Effector memory CD8-positive, alpha-beta T cell (primary cell): ENCODE data around the gene MUC3A.
"Not testable (repeated sequence)": the region's sequence is repeated elsewhere in the genome, so short reads cannot be mapped to it uniquely, and the experiment has no call there.

Experiments
- ATAC-seq: fragments of 150-1000 bp; cut with Tn5 transposase; replicated peaks from 2 replicates; pipeline ENCODE4 v1.10.0; 2021; ENCODE audit warnings: mild to moderate bottlenecking, moderate library complexity
- DNase-seq, 3 experiments: peaks; one replicate each; pipeline ENCODE4 v3.0.0; 2021
- H3K27ac Mint-ChIP-seq, 2 donors: one replicate each; pipeline ENCODE4 v1.8.0; 2022; ENCODE audit warnings: mild to moderate bottlenecking in 2 of 2, mixed read lengths in 2 of 2, moderate library complexity in 2 of 2
- H3K27me3 Mint-ChIP-seq, 2 donors: one replicate each; pipeline ENCODE4 v1.8.0; 2022; ENCODE audit warnings: mixed read lengths in 2 of 2
- H3K36me3 Mint-ChIP-seq: one replicate; pipeline ENCODE4 v1.8.0; 2022; ENCODE audit warnings: mild to moderate bottlenecking, moderate library complexity, mixed read lengths; ENCODE audit not compliant: insufficient read depth
- H3K4me1 Mint-ChIP-seq, 2 donors: one replicate each; pipeline ENCODE4 v1.8.0; 2022; ENCODE audit warnings: low read depth in 2 of 2, mixed read lengths in 2 of 2
- H3K4me3 Mint-ChIP-seq, 2 donors: one replicate each; pipeline ENCODE4 v1.8.0; 2022; ENCODE audit warnings: mild to moderate bottlenecking in 2 of 2, mixed read lengths in 2 of 2, moderate library complexity in 2 of 2
- H3K9me3 Mint-ChIP-seq, 2 donors: one replicate each; pipeline ENCODE4 v1.8.0; 2022; ENCODE audit warnings: mixed read lengths in 2 of 2

MUC3A gene

DNA sequence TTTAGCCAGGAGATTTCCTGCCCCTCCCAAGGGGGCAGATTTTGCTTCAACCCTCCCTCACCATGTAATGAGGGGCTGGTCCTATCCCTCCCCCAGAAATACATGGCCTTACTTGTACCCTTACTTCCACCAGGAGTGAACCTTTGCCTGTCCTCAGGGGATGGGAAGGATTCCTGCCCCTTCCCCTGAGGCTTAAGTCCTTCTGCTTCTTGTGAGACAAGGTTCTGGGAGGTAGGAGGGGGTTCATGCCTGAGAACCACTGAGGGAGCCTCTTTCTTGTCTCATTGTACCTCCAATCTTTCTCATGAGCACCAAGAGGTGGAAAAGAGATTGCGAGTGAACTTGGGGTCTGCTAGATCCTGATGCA lies 19.5 kb upstream of the MUC3A start:
- no peaks in the 10 kb centered on the region for H3K36me3 Mint-ChIP-seq
- no peak for ATAC-seq
- no peak overlapping the region for H3K27ac Mint-ChIP-seq
- peaks cover 17 to 26% of the 10 kb centered on the region in 2 donors for H3K27me3 Mint-ChIP-seq
- no peak for DNase-seq
- peaks cover 0 to 4% of the 10 kb centered on the region in 2 donors for H3K4me1 Mint-ChIP-seq
- no peak overlapping the region for H3K4me3 Mint-ChIP-seq
- H3K9me3 Mint-ChIP-seq, result no peaks in the 10 kb centered on the region

DNA sequence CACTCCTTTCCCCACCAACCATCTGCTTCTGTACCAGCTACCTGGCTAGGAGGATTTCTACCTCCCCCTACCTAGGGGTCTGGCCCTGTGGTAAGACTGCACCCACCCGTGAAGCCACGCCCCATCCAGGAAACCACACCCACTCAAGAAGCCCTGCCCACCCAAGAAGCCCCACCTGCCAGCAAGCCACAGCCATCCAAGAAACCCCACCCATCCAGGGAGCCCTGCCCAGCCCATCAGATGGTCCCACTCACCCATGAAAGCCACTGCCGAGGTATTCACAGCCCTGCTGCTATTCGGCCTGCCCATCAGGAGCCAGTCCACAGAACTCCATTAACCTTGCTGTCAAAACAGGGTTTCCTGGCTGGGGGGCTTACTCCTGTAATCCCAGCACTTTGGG lies 15.6 kb upstream of the MUC3A start:
- Mint-ChIP-seq H3K4me3 (no peak overlapping the region), H3K36me3 (no peaks in the 10 kb centered on the region), H3K9me3 (no peaks in the 10 kb centered on the region), H3K27ac (no peak overlapping the region), H3K4me1 (peaks cover 0 to 4% of the 10 kb centered on the region in 2 donors), H3K27me3 (peaks cover 32 to 34% of the 10 kb centered on the region in 2 donors)
- DNase-seq, result no peak
- ATAC-seq, result no peak

DNA sequence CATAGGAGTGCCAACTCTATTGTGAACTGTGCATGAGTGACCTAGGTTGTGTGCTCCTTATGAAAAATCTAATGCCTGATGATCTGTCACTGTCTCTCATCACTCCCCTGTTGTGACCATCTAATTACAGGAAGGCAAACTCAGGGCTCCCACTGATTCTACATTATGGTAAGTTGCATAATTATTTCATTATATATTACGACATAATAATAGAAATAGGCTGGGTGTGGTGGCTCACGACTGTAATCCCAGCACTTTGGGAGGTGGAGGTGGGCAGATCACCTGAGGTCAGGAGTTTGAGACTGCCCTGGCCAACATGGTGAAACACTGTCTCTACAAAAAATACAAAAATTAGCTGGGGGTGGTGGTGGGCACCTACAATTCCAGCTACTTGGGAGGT lies 14.0 kb upstream of the MUC3A start:
- not testable (repeated sequence) for H3K36me3 Mint-ChIP-seq, ATAC-seq, H3K9me3 Mint-ChIP-seq, DNase-seq, H3K4me3 Mint-ChIP-seq, H3K27ac Mint-ChIP-seq, H3K4me1 Mint-ChIP-seq
- H3K27me3 Mint-ChIP-seq, result peaks cover 32 to 39% of the 10 kb centered on the region in 2 donors

DNA sequence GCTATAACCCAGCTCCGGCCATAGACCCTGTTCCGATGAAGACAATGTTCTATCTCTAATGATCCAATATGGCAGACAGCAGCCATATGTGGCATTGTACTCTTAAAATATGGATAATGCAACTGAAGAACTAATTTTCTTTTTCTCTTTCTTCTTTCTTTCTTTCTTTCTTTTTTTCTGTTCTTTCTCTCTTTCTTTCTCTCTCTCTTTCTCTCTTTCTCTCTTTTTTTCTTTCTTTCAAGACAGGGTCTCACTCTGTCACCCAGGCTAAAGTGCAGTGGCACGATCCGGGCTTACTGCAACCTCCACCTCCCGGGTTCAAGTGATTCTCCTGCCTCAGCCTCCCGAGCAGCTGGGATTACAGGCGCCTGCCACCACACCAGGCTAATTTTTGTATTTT lies 13.2 kb upstream of the MUC3A start:
- H3K4me1 Mint-ChIP-seq, H3K27ac Mint-ChIP-seq, H3K36me3 Mint-ChIP-seq, ATAC-seq, DNase-seq, H3K9me3 Mint-ChIP-seq, H3K4me3 Mint-ChIP-seq: not testable (repeated sequence)
- peaks cover 28 to 38% of the 10 kb centered on the region in 2 donors for H3K27me3 Mint-ChIP-seq

DNA sequence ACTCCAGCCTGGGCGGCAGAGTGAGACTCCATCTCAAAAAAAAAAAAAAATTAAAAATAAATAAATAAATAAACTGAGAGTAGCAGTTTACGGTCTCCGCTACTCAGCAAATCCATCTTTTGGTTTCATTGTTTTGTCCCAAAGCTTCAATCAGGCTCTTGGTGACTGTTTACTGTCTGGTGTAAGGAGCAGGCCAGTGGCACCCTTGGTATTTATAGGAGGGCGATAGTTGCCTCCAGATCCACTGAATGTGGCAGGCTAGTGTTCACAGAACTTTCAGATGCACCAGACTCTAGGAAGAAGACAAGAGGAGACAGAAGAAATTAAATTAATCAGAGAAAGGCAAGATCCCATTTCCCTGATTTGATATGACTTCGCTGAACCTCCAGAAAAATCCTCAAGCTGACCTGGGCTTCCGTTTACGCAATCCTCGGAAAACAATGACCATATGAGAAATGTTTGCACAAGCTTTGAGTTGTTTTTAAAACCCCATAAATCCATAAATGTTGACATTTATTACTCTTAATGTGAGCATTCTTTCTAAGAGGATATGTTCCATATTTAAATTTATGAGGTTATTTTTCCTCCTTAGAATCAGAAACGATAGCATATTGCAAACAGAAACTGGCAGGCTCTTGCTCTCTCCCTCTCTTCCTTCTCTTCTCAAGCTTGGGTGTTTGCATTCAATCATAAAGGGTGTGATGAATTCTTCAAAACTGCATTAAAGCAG lies 7.1 kb upstream of the MUC3A start:
- Mint-ChIP-seq H3K27me3 (peaks cover 43 to 51% of the 10 kb centered on the region in 2 donors), H3K9me3 (peaks cover 0 to 1% of the 10 kb centered on the region in 2 donors), H3K4me3 (no peak overlapping the region), H3K27ac (no peak overlapping the region), H3K36me3 (no peaks in the 10 kb centered on the region), H3K4me1 (no peaks in the 10 kb centered on the region)
- ATAC-seq (no peak), DNase-seq (no peak)

DNA sequence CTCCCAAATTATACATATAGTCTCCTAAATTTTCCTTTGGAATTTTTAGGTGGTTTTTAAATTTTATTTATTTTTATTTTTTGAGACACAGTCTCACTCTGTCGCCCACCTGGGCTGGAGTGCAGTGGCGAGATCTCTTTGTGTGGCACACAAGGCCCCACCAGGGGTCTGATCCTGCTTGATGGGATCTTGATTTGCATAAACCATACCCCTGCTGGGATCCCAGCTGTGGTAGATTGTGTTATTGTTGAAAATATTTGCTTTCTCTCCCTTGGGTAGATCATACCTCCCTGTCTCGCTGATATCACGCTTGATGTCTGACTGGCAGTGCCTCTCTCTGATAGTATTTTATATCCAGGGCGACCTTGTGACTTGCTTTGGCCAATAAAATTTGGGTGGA lies 5.6 kb upstream of the MUC3A start:
- DNase-seq (no peak), ATAC-seq (no peak)
- Mint-ChIP-seq H3K9me3 (peaks cover 0 to 1% of the 10 kb centered on the region in 2 donors), H3K36me3 (no peaks in the 10 kb centered on the region), H3K27me3 (peaks cover 35 to 39% of the 10 kb centered on the region in 2 donors), H3K27ac (no peak overlapping the region), H3K4me1 (no peaks in the 10 kb centered on the region), H3K4me3 (no peak overlapping the region)

DNA sequence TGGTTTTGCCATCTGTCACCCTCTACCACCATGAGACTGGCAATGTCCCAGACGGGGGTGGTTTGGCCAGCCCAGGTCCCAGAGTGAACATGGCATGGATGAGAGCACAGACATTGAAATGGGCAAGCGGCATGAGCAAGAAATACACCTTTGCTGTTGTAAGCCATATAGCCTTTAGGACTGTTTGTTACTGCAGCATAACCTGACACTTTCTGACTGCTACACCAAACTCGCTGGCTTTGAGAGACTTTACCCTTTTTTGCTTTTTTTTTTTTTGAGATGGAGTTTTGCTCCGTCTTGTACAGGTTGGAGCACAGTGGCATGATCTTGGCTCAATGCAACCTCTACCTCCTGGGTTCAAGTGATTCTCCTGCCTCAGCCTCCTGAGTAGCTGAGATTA lies 5.2 kb upstream of the MUC3A start:
- no peak for ATAC-seq
- no peaks in the 10 kb centered on the region for H3K4me1 Mint-ChIP-seq

DNA sequence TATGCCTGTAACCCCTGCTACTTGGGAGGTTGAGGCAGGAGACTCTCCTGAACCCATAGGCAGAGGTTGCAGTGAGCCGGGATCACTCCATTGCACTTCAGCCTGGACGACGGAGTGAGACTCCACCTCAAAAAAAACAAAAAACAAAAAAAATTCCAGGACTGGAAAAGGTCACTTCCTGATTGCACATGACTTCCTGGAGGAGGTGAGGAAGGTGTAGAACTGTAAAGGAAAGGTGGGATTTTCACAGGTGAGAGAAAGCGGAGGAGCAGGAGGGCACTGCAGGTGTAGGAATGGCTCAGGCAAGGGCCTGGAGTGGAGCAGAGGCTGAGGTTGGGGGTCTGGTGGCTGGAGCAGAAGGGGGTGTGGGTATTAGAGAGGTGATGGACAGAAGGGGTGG lies 3.2 kb upstream of the MUC3A start:
- H3K4me3 Mint-ChIP-seq, result no peak overlapping the region
- no peak overlapping the region for H3K27ac Mint-ChIP-seq
- H3K36me3 Mint-ChIP-seq, result no peaks in the 10 kb centered on the region
- H3K27me3 Mint-ChIP-seq, result peaks cover 44% of the 10 kb centered on the region in 2 donors
- H3K4me1 Mint-ChIP-seq, result peaks cover 0 to 2% of the 10 kb centered on the region in 2 donors
- DNase-seq (no peak), ATAC-seq (no peak)
- no peaks in the 10 kb centered on the region for H3K9me3 Mint-ChIP-seq

More for the DNA sequence above, 5.2 kb upstream of the MUC3A start:
- peaks cover 37% of the 10 kb centered on the region in 2 donors for H3K27me3 Mint-ChIP-seq
- no peak overlapping the region for H3K4me3 Mint-ChIP-seq
- no peak for DNase-seq
- no peaks in the 10 kb centered on the region for H3K9me3 Mint-ChIP-seq
- no peaks in the 10 kb centered on the region for H3K36me3 Mint-ChIP-seq
- H3K27ac Mint-ChIP-seq, result no peak overlapping the region

DNA sequence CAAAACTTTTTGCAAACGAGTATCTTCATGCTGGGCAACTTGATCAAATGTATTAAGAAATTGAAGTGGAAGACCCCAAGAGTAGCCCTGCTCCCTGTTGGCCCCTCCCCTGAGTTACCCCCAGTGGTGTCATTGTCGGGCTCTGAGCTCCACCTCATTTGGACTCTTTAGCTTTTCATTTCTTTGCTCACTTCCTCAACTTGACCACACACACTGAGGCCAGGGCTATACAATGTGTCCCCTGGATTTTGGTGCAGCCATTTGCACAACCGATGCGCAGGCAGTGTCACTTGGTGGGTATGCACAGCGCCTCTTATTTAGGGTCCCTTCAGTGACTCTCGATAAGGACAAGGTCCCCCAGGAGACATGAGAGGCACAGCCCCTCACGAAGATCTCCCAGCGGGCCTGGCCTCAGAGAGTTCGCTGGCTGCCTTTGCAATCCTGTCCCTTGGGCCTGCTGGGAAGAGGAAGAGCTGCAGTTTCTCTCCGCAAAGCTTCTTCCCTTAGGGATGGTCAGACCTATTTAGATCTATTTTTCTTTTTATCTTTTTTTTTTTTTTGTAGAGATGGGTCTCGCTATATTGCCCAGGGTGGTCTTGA lies 2.5 kb upstream of the MUC3A start:
- Mint-ChIP-seq H3K4me1 (peaks cover 0 to 2% of the 10 kb centered on the region in 2 donors), H3K4me3 (no peak overlapping the region), H3K27ac (no peak overlapping the region), H3K27me3 (peaks cover 44% of the 10 kb centered on the region in 2 donors), H3K36me3 (no peaks in the 10 kb centered on the region), H3K9me3 (no peaks in the 10 kb centered on the region)
- no peak for DNase-seq
- ATAC-seq, result no peak

DNA sequence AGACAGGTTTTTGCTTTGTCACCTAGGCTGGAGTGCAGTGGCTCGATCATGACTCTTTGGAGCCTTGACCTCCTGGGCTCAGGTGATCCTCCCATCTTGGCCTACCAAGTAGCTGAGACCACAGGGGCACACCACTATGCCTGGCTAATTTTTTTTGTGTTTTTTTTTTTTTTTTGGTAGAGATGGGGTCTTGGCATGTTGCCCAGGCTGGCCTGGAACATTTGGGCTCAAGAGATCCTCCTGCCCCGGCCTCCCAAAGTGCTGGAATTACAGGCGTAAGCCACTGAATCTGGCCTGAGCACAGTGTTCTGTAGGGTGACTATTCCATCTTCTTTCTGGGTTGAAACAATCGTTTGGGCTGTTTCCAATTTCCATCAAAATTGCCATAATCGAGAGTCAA lies 1.5 kb upstream of the MUC3A start:
- no peak overlapping the region for H3K27ac Mint-ChIP-seq
- DNase-seq (no peak), ATAC-seq (no peak)
- H3K4me3 Mint-ChIP-seq, result no peak overlapping the region
- H3K27me3 Mint-ChIP-seq, result peaks cover 44% of the 10 kb centered on the region in 2 donors
- H3K36me3 Mint-ChIP-seq, result no peaks in the 10 kb centered on the region
- H3K9me3 Mint-ChIP-seq, result no peaks in the 10 kb centered on the region
- H3K4me1 Mint-ChIP-seq, result peaks cover 0 to 2% of the 10 kb centered on the region in 2 donors

DNA sequence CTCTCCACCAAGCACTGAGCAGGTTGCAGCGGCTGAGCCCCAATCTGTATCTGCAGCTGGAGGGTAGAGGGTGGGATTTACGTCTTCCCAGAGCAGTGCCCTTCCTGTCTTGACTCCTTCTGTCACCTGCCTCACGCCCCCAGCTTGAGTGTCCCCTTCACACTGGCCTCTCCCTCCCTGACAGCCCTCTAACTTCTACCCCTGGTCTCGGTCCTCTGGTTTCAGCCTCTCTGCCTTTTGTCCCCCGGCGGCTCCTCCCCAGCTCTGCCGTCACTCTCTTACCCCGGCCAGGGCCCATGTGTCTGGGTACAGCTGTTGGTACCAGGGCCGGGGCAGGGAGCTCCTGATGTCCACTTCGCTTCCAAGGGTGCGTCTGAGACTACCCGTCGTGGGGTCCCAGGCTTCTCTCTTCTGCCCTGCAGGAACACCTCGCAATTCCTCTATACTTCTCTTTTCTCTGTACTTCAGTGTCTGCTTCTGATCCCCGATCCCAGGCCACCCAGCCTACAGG lies 654 bp downstream of the MUC3A start:
- H3K4me1 Mint-ChIP-seq, result peaks cover 0 to 2% of the 10 kb centered on the region in 2 donors
- H3K9me3 Mint-ChIP-seq, result no peaks in the 10 kb centered on the region
- no peak for ATAC-seq
- no peak overlapping the region for H3K27ac Mint-ChIP-seq
- no peaks in the 10 kb centered on the region for H3K36me3 Mint-ChIP-seq
- H3K27me3 Mint-ChIP-seq, result peaks cover 29 to 31% of the 10 kb centered on the region in 2 donors
- no peak overlapping the region for H3K4me3 Mint-ChIP-seq
- DNase-seq, result no peak

DNA sequence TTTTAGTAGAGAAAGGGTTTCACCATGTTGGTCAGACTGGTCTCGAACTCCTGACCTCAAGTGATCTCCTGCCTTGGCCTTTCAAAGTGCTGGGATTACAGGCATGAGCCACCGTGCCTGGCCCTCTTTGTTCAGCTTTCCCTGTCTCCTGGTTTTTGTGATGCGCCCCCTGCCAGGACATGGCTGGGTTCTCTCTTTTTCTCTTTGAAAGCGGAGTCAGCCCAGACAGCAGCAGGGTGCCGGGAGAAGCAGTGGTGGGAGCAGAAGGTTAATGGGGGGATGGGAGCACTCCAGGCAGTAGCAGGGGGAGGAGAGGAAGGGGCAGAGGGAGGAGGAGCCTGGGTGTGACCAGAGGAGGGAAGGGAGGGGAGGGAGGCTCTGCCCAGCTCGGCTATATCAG lies 1.8 kb downstream of the MUC3A start:
- no peaks in the 10 kb centered on the region for H3K36me3 Mint-ChIP-seq
- DNase-seq, result no peak
- no peak for ATAC-seq
- H3K4me3 Mint-ChIP-seq, result no peak overlapping the region
- H3K4me1 Mint-ChIP-seq, result peaks cover 0 to 2% of the 10 kb centered on the region in 2 donors
- peaks cover 17 to 20% of the 10 kb centered on the region in 2 donors for H3K27me3 Mint-ChIP-seq
- no peak overlapping the region for H3K27ac Mint-ChIP-seq
- no peaks in the 10 kb centered on the region for H3K9me3 Mint-ChIP-seq

DNA sequence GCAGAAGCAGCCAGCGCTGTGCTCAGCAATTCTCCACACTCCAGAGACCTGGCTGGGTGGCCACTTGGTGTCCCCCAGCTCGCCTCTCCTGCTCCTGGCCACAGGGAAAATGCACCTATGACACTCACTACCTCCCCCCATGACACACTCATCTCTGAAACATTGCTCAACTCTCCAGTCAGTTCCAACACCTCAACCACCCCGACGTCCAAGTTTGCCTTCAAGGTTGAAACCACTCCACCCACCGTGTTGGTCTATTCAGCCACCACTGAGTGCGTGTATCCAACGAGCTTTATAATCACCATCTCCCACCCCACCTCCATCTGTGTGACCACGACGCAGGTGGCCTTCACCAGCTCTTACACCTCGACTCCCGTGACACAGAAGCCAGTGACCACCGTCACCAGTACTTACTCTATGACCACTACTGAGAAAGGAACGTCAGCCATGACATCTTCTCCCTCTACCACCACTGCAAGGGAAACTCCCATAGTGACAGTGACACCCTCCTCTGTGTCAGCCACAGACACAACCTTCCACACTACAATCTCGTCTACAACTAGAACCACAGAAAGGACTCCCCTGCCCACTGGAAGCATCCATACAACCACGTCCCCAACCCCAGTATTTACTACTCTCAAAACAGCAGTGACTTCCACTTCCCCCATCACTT lies 2.7 kb downstream of the MUC3A start:
- no peak for ATAC-seq
- H3K27ac Mint-ChIP-seq, result no peak overlapping the region
- no peak for DNase-seq
- H3K4me3 Mint-ChIP-seq, result no peak overlapping the region
- no peaks in the 10 kb centered on the region for H3K36me3 Mint-ChIP-seq
- H3K27me3 Mint-ChIP-seq, result peaks cover 11 to 15% of the 10 kb centered on the region in 2 donors
- H3K4me1 Mint-ChIP-seq, result peaks cover 0 to 2% of the 10 kb centered on the region in 2 donors
- no peaks in the 10 kb centered on the region for H3K9me3 Mint-ChIP-seq

DNA sequence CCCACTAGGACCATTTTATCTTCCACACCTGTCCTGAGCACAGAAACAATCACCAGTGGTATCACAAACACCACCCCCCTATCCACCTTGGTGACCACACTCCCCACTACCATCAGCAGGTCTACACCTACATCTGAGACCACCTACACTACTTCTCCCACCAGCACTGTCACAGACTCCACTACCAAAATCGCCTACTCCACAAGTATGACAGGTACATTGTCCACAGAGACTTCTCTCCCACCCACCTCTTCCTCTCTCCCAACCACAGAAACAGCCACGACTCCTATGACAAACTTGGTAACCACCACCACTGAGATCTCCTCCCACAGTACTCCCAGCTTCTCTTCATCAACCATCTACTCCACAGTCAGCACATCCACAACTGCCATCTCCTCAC lies 3.3 kb downstream of the MUC3A start:
- H3K4me1 Mint-ChIP-seq, result peaks cover 0 to 2% of the 10 kb centered on the region in 2 donors

More for the DNA sequence above, 3.3 kb downstream of the MUC3A start:
- ATAC-seq (no peak), DNase-seq (no peak)
- no peaks in the 10 kb centered on the region for H3K9me3 Mint-ChIP-seq
- no peaks in the 10 kb centered on the region for H3K36me3 Mint-ChIP-seq
- no peak overlapping the region for H3K4me3 Mint-ChIP-seq
- H3K27me3 Mint-ChIP-seq, result peaks cover 11 to 15% of the 10 kb centered on the region in 2 donors
- no peak overlapping the region for H3K27ac Mint-ChIP-seq
